ENCODE results near the gene CDK5RAP3.
"Not testable (repeated sequence)": the region's sequence is repeated elsewhere in the genome, so short reads cannot be mapped to it uniquely, and the experiment has no call there.

GRCh38 chr17:47988445-47988844 is 17.5 kb downstream of the CDK5RAP3 start:
- not testable (repeated sequence) for TF ChIP-seq POLR2A (IDR thresholded peaks at IDR 0.05; ENCODE audit: low read depth); CTCF (IDR thresholded peaks at IDR 0.05)
